NCI-H2081 treated with DMSO at 0.1 percent for 48 hours (cell line): ENCODE measurements around the gene EPRS1.
"Not testable (repeated sequence)": the region's sequence is repeated elsewhere in the genome, so short reads cannot be mapped to it uniquely, and the experiment has no call there.

Experiments
- DNase-seq: peaks from one replicate; lab custom pipeline; 2025; lab: John Stamatoyannopoulos, UW

Gene EPRS1

DNA sequence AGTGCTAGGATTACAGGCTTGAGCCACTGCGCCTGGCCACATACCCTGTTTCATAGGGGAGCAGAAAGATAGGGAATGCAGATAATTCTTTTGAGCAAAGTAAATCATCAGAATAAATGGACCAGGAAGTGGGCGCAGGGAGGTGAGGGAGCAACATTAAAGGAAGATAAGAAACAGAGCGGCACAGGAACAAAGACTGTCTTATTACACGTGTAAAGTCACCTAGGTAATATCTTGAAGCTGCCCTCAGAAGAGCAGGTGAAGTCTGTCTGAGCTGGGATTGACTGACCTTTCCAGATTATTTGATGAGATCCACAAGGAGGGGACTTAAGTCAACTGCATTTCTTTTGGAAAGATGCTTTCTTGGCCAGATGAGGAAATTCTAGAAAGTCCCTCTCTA, 7.7 kb downstream of the EPRS1 start:
- no peak for DNase-seq

DNA sequence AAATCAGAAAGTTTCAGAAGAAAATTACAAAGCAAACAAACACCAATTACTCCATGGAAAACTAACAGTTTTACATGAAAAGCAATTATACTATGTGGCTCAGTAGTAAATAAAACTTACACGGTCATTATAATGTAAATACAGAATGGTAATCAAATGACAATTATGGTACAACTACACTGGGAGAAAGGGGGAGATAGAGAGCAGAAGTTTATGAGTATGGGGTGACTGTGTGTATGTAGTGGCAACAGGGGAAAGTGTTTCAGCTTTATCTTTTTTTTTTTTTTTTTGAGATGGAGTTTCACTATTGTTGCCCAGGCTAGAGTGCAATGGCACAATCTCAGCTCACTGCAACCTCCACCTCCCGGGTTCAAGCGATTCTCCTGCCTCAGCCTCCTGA, 8.5 kb downstream of the EPRS1 start:
- DNase-seq: not testable (repeated sequence)

DNA sequence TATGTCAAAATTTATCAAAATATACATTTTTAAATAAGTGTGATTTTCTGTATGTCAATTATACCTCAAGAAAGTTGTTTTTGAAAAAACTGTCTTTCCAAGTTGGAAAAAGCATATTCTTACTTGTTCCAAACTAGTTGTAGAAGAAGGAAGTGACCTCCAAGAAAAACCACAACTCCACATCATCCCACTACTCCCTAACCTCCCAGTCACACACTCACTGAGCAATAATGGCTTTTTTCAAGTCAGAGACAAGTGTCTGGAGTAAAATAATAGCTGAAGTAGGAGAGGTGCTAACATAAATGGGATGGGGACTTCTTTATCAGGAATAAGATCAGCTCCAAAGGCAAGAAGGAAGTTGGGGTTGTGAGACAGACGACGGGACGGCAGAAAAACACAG, 13.4 kb downstream of the EPRS1 start:
- no peak for DNase-seq

DNA sequence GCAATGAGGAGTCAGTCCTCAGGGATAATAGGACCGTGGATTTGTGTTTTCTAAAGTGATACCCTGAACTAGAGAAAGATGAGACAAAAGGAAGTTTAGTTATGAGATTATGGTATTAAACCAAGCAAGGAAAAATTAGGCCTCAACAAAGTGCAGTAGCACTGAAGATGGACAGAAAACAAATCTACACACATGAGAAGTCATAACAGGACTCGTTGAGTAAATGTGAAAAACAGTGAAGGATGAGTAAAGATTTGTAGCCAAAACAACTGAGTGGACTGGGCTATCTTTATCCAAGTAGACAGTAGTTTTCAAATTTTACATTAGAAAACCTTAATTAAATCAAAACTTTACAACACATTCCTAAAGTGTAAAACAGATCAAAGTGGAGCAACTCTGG, 15.0 kb downstream of the EPRS1 start:
- no peak for DNase-seq

- DNase-seq: peak; percentile 42
Observed at GRCh38 chr1:220028346-220028895, 17.9 kb downstream of the EPRS1 start.

- no peak for DNase-seq
Observed at GRCh38 chr1:220019071-220019470, 27.2 kb downstream of the EPRS1 start.

GRCh38 chr1:220013497-220013896, 32.8 kb downstream of the EPRS1 start:
- no peak for DNase-seq

DNA sequence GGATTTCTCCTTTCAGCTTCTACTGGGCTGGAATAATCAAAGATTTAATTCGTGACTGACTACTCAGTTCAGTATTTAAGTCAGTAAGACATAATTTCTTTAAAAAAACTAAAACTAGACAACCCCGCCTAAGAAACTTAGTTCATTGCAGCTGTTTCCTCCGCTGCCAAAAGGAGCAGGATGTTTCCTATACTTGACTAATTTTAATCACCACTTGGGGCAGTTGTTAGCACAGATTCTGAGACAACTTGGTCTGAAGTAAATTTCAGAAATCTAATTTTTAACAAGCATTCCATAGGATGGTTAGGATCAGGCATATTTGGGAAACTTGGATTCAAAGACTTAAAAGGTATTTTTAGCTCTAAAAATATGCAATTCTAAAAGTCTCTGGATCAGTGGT, 34.0 kb downstream of the EPRS1 start:
- no peak for DNase-seq

- DNase-seq: no peak
Observed at GRCh38 chr1:220011620-220012019, 34.7 kb downstream of the EPRS1 start.

- no peak for DNase-seq
Observed at GRCh38 chr1:220007438-220007837, 38.9 kb downstream of the EPRS1 start.

GRCh38 chr1:220005489-220005888, 40.8 kb downstream of the EPRS1 start:
- no peak for DNase-seq

- no peak for DNase-seq
Observed at GRCh38 chr1:220003610-220004299, 42.5 kb downstream of the EPRS1 start.

- DNase-seq: no peak
Observed at GRCh38 chr1:220003015-220003414, 43.3 kb downstream of the EPRS1 start.

- no peak for DNase-seq
Observed at GRCh38 chr1:220001095-220001501, 45.2 kb downstream of the EPRS1 start.

DNA sequence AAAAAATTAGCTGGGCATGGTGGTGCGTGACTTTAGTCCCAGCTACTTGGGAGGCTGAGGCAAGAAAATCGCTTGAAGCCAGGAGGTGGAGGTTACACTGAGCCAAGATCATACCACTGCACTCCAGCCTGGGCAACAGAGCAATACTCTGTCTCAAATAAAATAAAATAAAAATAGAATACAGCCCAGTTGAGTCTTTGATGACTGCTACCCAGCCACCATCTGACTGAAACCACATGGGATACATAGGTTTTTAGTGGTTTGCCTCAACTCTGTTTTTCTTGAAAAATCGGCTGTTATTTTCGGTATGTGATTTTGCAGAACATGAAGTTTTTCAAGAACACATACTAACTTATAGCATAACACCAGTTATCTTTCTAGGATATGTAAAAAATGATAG, 46.5 kb downstream of the EPRS1 start:
- no peak for DNase-seq
